Measurements from ENCODE around the gene SHISAL1.

DNA sequence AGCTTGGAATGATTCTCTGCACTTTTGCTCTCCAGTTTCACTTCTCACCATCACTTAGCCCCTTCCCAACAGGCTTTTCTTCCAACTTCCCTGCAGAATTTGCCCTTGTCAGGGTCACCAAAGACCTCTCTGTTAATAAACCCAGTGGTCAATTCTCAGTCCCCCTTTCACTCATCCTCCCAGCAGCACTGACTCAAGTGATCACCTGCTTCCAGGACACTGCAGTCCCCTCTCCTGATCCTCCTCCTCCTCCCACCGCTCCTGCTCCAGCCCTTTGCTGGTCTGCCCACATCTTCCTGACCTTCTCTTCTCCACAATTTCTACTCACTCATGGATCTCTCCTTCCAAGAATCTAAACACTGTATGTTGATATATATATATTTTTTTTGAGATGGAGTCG is 57.9 kb downstream of the SHISAL1 start:
- TF ChIP-seq, protein P1, sequence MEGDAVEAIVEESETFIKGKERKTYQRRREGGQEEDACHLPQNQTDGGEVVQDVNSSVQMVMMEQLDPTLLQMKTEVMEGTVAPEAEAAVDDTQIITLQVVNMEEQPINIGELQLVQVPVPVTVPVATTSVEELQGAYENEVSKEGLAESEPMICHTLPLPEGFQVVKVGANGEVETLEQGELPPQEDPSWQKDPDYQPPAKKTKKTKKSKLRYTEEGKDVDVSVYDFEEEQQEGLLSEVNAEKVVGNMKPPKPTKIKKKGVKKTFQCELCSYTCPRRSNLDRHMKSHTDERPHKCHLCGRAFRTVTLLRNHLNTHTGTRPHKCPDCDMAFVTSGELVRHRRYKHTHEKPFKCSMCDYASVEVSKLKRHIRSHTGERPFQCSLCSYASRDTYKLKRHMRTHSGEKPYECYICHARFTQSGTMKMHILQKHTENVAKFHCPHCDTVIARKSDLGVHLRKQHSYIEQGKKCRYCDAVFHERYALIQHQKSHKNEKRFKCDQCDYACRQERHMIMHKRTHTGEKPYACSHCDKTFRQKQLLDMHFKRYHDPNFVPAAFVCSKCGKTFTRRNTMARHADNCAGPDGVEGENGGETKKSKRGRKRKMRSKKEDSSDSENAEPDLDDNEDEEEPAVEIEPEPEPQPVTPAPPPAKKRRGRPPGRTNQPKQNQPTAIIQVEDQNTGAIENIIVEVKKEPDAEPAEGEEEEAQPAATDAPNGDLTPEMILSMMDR (IDR thresholded peaks at IDR 0.05), result no peak
- no peak for TF ChIP-seq POLR2A (IDR thresholded peaks at IDR 0.05)
